GM23338 (cell line): ENCODE data around the gene CEP85.

Experiments used
- CREB1 ChIP-seq: fragments of 250-450 bp; sonication (Bioruptor Pico); IDR thresholded peaks from 2 replicates; pipeline ENCODE4 v1.5.0; 2020; ENCODE audit warnings: low read depth, mild to moderate bottlenecking, moderate library complexity
- EZH2 ChIP-seq: fragments of 200-600 bp; sonication (generic); IDR thresholded peaks from one replicate; pipeline ENCODE4 v1.8.0; 2017; ENCODE audit warnings: antibody characterized with exemption, mild to moderate bottlenecking, low read depth; ENCODE audit not compliant: unreplicated experiment
- EZH2phosphoT487 ChIP-seq: fragments of 200-600 bp; sonication (generic); IDR thresholded peaks from one replicate; pipeline ENCODE4 v1.8.1; 2018; ENCODE audit warnings: antibody characterized with exemption; ENCODE audit not compliant: unreplicated experiment
- NANOG ChIP-seq: IDR thresholded peaks from 2 replicates; pipeline ENCODE4 v1.6.1; 2016; ENCODE audit warnings: antibody characterized with exemption, borderline replicate concordance
- POLR2AphosphoS5 ChIP-seq: IDR thresholded peaks from 2 replicates; pipeline ENCODE4 v1.6.1; 2016; ENCODE audit warnings: antibody characterized with exemption, low read depth
- ZNF114 ChIP-seq: fragments of 250-450 bp; sonication (Bioruptor Pico); IDR thresholded peaks from 2 replicates; pipeline ENCODE4 v1.5.0; 2020; ENCODE audit warnings: mild to moderate bottlenecking, moderate library complexity
- TF ChIP-seq, protein P1 (sequence below), 2 experiments: fragments of 200-600 bp in 1 of 2; sonication (generic) in 1 of 2; conservative IDR thresholded peaks; 2 replicates each; pipeline versions ENCODE4 v1.5.1 to v1.6.1; 2016 to 2017; ENCODE audit warnings: antibody characterized with exemption in 2 of 2, low read depth in 2 of 2, mild to moderate bottlenecking in 2 of 2, moderate library complexity in 1 of 2
- TF ChIP-seq, protein P2 (sequence below): IDR thresholded peaks from 2 replicates; pipeline ENCODE4 v1.6.1; 2016; ENCODE audit warnings: antibody characterized with exemption
- TF ChIP-seq, protein P3 (sequence below): IDR thresholded peaks from one replicate; pipeline ENCODE4 v1.6.1; 2018; ENCODE audit warnings: antibody characterized with exemption; ENCODE audit not compliant: unreplicated experiment

DNA sequence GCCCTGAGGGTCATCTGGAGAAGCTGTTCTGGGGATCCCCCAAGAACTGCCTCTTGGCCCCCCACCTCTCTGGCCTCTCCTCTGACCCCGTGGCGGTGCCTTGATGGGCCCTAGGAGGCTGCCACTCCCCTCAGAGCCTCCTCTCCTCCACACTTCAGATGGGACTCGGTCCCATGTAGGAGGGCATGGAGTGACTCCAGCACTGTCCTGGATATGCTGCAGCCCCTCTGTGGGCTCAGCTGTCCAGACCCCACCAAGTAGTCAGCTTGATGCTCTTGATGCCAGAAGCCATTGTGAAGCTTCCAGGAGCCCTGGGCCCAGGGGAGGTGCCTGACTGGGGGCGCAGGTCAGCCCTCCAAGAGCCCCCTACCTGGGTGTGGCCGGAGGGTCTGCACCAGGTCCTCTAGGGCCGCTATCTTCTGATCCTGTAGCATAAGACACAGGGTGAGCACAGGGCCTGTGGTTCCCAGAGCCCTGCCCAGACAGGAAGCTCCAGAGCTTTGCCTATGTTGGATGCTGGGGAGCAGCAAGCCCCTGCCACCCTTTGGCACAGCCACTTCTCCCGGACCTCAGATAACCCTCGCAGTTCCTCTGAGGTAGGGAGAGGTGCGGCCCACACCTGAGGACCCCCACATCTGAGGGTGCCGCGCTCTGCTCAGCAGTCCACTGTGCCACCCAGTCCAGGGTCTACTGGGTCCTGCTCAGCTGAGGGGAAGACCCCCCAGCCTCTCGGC, 63.2 kb downstream of the CEP85 start:
- TF ChIP-seq POLR2AphosphoS5 (no peak), EZH2phosphoT487 (no peak), ZNF114 (no peak), EZH2 (no peak), CREB1 (CRISPR knock-in tag) (no peak), NANOG (no peak)
- TF ChIP-seq, protein P1, sequence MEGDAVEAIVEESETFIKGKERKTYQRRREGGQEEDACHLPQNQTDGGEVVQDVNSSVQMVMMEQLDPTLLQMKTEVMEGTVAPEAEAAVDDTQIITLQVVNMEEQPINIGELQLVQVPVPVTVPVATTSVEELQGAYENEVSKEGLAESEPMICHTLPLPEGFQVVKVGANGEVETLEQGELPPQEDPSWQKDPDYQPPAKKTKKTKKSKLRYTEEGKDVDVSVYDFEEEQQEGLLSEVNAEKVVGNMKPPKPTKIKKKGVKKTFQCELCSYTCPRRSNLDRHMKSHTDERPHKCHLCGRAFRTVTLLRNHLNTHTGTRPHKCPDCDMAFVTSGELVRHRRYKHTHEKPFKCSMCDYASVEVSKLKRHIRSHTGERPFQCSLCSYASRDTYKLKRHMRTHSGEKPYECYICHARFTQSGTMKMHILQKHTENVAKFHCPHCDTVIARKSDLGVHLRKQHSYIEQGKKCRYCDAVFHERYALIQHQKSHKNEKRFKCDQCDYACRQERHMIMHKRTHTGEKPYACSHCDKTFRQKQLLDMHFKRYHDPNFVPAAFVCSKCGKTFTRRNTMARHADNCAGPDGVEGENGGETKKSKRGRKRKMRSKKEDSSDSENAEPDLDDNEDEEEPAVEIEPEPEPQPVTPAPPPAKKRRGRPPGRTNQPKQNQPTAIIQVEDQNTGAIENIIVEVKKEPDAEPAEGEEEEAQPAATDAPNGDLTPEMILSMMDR (conservative IDR thresholded peaks at IDR 0.05; ENCODE audit: low read depth in 2 of 2): no peak
- TF ChIP-seq, protein P2, sequence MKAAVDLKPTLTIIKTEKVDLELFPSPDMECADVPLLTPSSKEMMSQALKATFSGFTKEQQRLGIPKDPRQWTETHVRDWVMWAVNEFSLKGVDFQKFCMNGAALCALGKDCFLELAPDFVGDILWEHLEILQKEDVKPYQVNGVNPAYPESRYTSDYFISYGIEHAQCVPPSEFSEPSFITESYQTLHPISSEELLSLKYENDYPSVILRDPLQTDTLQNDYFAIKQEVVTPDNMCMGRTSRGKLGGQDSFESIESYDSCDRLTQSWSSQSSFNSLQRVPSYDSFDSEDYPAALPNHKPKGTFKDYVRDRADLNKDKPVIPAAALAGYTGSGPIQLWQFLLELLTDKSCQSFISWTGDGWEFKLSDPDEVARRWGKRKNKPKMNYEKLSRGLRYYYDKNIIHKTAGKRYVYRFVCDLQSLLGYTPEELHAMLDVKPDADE: no peak
- TF ChIP-seq, protein P3, sequence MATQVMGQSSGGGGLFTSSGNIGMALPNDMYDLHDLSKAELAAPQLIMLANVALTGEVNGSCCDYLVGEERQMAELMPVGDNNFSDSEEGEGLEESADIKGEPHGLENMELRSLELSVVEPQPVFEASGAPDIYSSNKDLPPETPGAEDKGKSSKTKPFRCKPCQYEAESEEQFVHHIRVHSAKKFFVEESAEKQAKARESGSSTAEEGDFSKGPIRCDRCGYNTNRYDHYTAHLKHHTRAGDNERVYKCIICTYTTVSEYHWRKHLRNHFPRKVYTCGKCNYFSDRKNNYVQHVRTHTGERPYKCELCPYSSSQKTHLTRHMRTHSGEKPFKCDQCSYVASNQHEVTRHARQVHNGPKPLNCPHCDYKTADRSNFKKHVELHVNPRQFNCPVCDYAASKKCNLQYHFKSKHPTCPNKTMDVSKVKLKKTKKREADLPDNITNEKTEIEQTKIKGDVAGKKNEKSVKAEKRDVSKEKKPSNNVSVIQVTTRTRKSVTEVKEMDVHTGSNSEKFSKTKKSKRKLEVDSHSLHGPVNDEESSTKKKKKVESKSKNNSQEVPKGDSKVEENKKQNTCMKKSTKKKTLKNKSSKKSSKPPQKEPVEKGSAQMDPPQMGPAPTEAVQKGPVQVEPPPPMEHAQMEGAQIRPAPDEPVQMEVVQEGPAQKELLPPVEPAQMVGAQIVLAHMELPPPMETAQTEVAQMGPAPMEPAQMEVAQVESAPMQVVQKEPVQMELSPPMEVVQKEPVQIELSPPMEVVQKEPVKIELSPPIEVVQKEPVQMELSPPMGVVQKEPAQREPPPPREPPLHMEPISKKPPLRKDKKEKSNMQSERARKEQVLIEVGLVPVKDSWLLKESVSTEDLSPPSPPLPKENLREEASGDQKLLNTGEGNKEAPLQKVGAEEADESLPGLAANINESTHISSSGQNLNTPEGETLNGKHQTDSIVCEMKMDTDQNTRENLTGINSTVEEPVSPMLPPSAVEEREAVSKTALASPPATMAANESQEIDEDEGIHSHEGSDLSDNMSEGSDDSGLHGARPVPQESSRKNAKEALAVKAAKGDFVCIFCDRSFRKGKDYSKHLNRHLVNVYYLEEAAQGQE: no peak
